Motor neuron (in vitro differentiated cells): Measurements from ENCODE around the gene LTBP2. TPM values are rescaled to one million over a fixed set of nuclear protein-coding genes. Genes with fewer than 3 reads are reported as not detected.

ENCODE experiments used
- ATAC-seq, 8 experiments: fragments of 200-7000 bp; cut with Tn5 transposase; replicated peaks in 6 of 8; 2 replicates each; pipeline ENCODE4 v1.8.0; 2021; ENCODE audit warnings: mild to moderate bottlenecking in 8 of 8, moderate library complexity in 8 of 8
- H3K27ac ChIP-seq, 2 donors: fragments of 250-450 bp; sonication (Bioruptor Pico); 2 replicates each; pipeline ENCODE4 v1.9.0; 2021; ENCODE audit warnings: antibody characterized with exemption in 2 of 2, mild to moderate bottlenecking in 2 of 2, moderate library complexity in 1 of 2
- H3K4me1 ChIP-seq, 2 donors: fragments of 250-450 bp; sonication (Bioruptor Pico); replicated peaks in 1 of 2; 2 replicates each; pipeline ENCODE4 v1.6.1; 2021; ENCODE audit warnings: antibody characterized with exemption in 2 of 2, mild to moderate bottlenecking in 2 of 2, moderate library complexity in 1 of 2
- H3K4me3 ChIP-seq, 5 donors: fragments of 250-450 bp; sonication (Bioruptor Pico); 2 replicates each; pipeline ENCODE4 v1.9.0; 2021; ENCODE audit warnings: antibody characterized with exemption in 5 of 5, mild to moderate bottlenecking in 5 of 5, moderate library complexity in 4 of 5
- WGBS, 10 experiments: fragments of 450-650 bp; shearing (Covaris generic); methylation state at CpG; one replicate each; pipeline ENCODE4 v1.0.0; 2022; 5-methylcytosine and 5-hydroxymethylcytosine counted together
- in situ Hi-C, 9 experiments: fragments of 400-800 bp; cut with MboI; loops; one replicate each; pipeline ENCODE4 v1.15.0; 2021; ENCODE audit warnings: low sequenced_read_pairs in 9 of 9, low pct_unique_long_range_greater_than_20kb in 2 of 9; ENCODE audit not compliant: unreplicated experiment in 9 of 9
- total RNA-seq, 8 experiments: library from RNA; unstranded; fragments of 300-600 nt; gene quantifications; 2 replicates each; pipeline versions ENCODE4 v1.2.3 to v1.2.4, GENCODE V29; 2022

LTBP2 gene
- total RNA-seq, 8 experiments from 2014 or later: 0.46 to 27.0 (median 1.2) TPM

- no peak overlapping the region for H3K4me3 ChIP-seq
- H3K27ac ChIP-seq: no peak overlapping the region
- WGBS, 10 experiments: 60 to 100% (median 84%) methylated on average over 1 to 6 of the region's 10 CpGs
- ATAC-seq: no peak
- in situ Hi-C loops: no loop called here
- H3K4me1 ChIP-seq: peaks cover 6 to 10% of the 10 kb centered on the region in 2 donors
Measured at GRCh38 chr14:74526854-74527585, 85.0 kb downstream of the LTBP2 start.

GRCh38 chr14:74525361-74525851 is 86.6 kb downstream of the LTBP2 start:
- 40 to 100% (median 70%) methylated on average over 1 to 3 of the region's 4 CpGs; no CpG with 5 or more reads in 3 of the 10 experiments for WGBS, 10 experiments
- in situ Hi-C loops: no loop called here
- no peak for ATAC-seq

GRCh38 chr14:74524812-74525135 is 87.3 kb downstream of the LTBP2 start:
- ATAC-seq: no peak
- no peak overlapping the region for H3K27ac ChIP-seq
- no peaks in the 10 kb centered on the region for H3K4me1 ChIP-seq
- in situ Hi-C loops: loop anchor here in 1 of 9 experiments (25.0 kb wide), 1 partner anchor 88 kb away; the partner anchor contains the start of gene LTBP2
- H3K4me3 ChIP-seq: no peak overlapping the region

More at GRCh38 chr14:74525361-74525851, 86.6 kb downstream of the LTBP2 start:
- Histone ChIP-seq H3K4me1 (no peaks in the 10 kb centered on the region), H3K4me3 (no peak overlapping the region), H3K27ac (no peak overlapping the region)

GRCh38 chr14:74524076-74524811 is 87.8 kb downstream of the LTBP2 start:
- no peak for ATAC-seq
- Histone ChIP-seq H3K4me3 (no peak overlapping the region), H3K4me1 (no peaks in the 10 kb centered on the region), H3K27ac (no peak overlapping the region)
- WGBS, 10 experiments: 100% methylated on average over 1 of the region's 14 CpGs; no CpG with 5 or more reads in 9 of the 10 experiments
- in situ Hi-C loops: loop anchor here in 1 of 9 experiments (25.0 kb wide), 1 partner anchor 88 kb away; the partner anchor contains the start of gene LTBP2

- no peak for ATAC-seq
- 77% methylated on average over 4 of the region's 7 CpGs; no CpG with 5 or more reads in 9 of the 10 experiments for WGBS, 10 experiments
- Histone ChIP-seq H3K27ac (no peak overlapping the region), H3K4me3 (no peak overlapping the region), H3K4me1 (no peaks in the 10 kb centered on the region)
- in situ Hi-C loops: loop anchor here in 1 of 9 experiments (25.0 kb wide), 1 partner anchor 90 kb away; the partner anchor contains the start of gene LTBP2
Measured at GRCh38 chr14:74522740-74523139, 89.3 kb downstream of the LTBP2 start.

GRCh38 chr14:74521756-74522155 is 90.3 kb downstream of the LTBP2 start:
- Histone ChIP-seq H3K4me3 (no peak overlapping the region), H3K27ac (no peak overlapping the region), H3K4me1 (peaks cover 0 to 4% of the 10 kb centered on the region in 2 donors)
- ATAC-seq: no peak
- in situ Hi-C loops: loop anchor here in 1 of 9 experiments (25.0 kb wide), 1 partner anchor 91 kb away; the partner anchor contains the start of gene LTBP2
- WGBS, 10 experiments: 60 to 84% (median 80%) methylated on average over 1 to 6 of the region's 10 CpGs; no CpG with 5 or more reads in 7 of the 10 experiments

- Histone ChIP-seq H3K4me3 (no peak overlapping the region), H3K27ac (no peak overlapping the region), H3K4me1 (peaks cover 2 to 13% of the 10 kb centered on the region in 2 donors)
- ATAC-seq: peak in 1 of 8 experiments; percentile 38
- WGBS, 10 experiments: 65 to 100% (median 92%) methylated on average over 1 to 4 of the region's 6 CpGs; no CpG with 5 or more reads in 1 of the 10 experiments
- in situ Hi-C loops: loop anchor here in 1 of 9 experiments (25.0 kb wide), 1 partner anchor 93 kb away; the partner anchor contains the start of gene LTBP2
Measured at GRCh38 chr14:74519316-74520074, 92.5 kb downstream of the LTBP2 start.

- Histone ChIP-seq H3K4me1 (peaks cover 2 to 21% of the 10 kb centered on the region in 2 donors), H3K27ac (no peak overlapping the region), H3K4me3 (no peak overlapping the region)
- 78 to 100% (median 90%) methylated on average over 1 to 6 of the region's 6 CpGs; no CpG with 5 or more reads in 5 of the 10 experiments for WGBS, 10 experiments
- in situ Hi-C loops: loop anchor here in 1 of 9 experiments (25.0 kb wide), 1 partner anchor 94 kb away; the partner anchor contains the start of gene LTBP2
- ATAC-seq: no peak
Measured at GRCh38 chr14:74518221-74518620, 93.8 kb downstream of the LTBP2 start.

GRCh38 chr14:74517731-74518130 is 94.3 kb downstream of the LTBP2 start:
- WGBS, 10 experiments: 67 to 100% (median 90%) methylated on average over 1 to 4 of the region's 4 CpGs; no CpG with 5 or more reads in 3 of the 10 experiments
- in situ Hi-C loops: loop anchor here in 1 of 9 experiments (25.0 kb wide), 1 partner anchor 95 kb away; the partner anchor contains the start of gene LTBP2
- H3K4me3 ChIP-seq: no peak overlapping the region
- H3K4me1 ChIP-seq: peaks cover 2 to 21% of the 10 kb centered on the region in 2 donors
- H3K27ac ChIP-seq: no peak overlapping the region
- ATAC-seq: no peak

GRCh38 chr14:74516451-74517160 is 95.4 kb downstream of the LTBP2 start:
- WGBS, 10 experiments: 20 to 100% (median 82%) methylated on average over 1 to 6 of the region's 12 CpGs; no CpG with 5 or more reads in 7 of the 10 experiments
- Histone ChIP-seq H3K4me3 (no peak overlapping the region), H3K4me1 (peaks cover 2 to 21% of the 10 kb centered on the region in 2 donors), H3K27ac (no peak overlapping the region)
- in situ Hi-C loops: loop anchor here in 1 of 9 experiments (25.0 kb wide), 1 partner anchor 96 kb away; the partner anchor contains the start of gene LTBP2
- ATAC-seq: peak in 7 of 8 experiments; percentile 38 to 96 (median 92)

GRCh38 chr14:74515891-74516412 is 96.1 kb downstream of the LTBP2 start:
- no peak for ATAC-seq
- in situ Hi-C loops: loop anchor here in 1 of 9 experiments (25.0 kb wide), 1 partner anchor 96 kb away; the partner anchor contains the start of gene LTBP2
- no peak overlapping the region for H3K27ac ChIP-seq
- H3K4me3 ChIP-seq: no peak overlapping the region
- peaks cover 8 to 25% of the 10 kb centered on the region in 2 donors for H3K4me1 ChIP-seq
- WGBS, 10 experiments: 87 to 100% (median 100%) methylated on average over 1 to 5 of the region's 8 CpGs; no CpG with 5 or more reads in 5 of the 10 experiments
